Activated CD4-positive, alpha-beta T cell treated with anti-CD3 and anti-CD28 coated beads, Interleukin-10, Interleukin-2, amounts not matched to agents 100 ng/mL and 50 ng/mL, durations not matched to agents 16 hours and 8 hours (primary cell): ENCODE results near the gene PRADC1.

Source experiments
- DNase-seq: peaks from one replicate; pipeline ENCODE4 v3.0.0-alpha.2; 2020

PRADC1 gene

GRCh38 chr2:73233932-73234832 is 1.1 kb upstream of the PRADC1 start, which contains the start of gene CCT7:
Gene CCT7 (plus strand): TSS chr2:73234308. CDS start chr2:73234379, 71 bp downstream.
- peak; percentile 93 for DNase-seq

GRCh38 chr2:73232403-73233153 is 461 bp downstream of the PRADC1 start:
- peak; percentile 42 for DNase-seq

GRCh38 chr2:73228631-73229030 is 4.4 kb downstream of the PRADC1 start:
- DNase-seq, result no peak

GRCh38 chr2:73227086-73227485 is 6.0 kb downstream of the PRADC1 start:
- DNase-seq, result no peak

- no peak for DNase-seq
These were observed 7.3 kb downstream of the PRADC1 start for GRCh38 chr2:73225513-73226360.

- no peak for DNase-seq
These were observed 9.2 kb downstream of the PRADC1 start for GRCh38 chr2:73223821-73224220.

GRCh38 chr2:73218298-73218697 is 14.7 kb downstream of the PRADC1 start:
- DNase-seq, result no peak

- no peak for DNase-seq
These were observed 15.2 kb downstream of the PRADC1 start for GRCh38 chr2:73217826-73218225.

GRCh38 chr2:73217160-73217559 is 15.9 kb downstream of the PRADC1 start:
- DNase-seq, result no peak

- no peak for DNase-seq
These were observed 17.8 kb downstream of the PRADC1 start for GRCh38 chr2:73215254-73215653.

- peak; percentile 94 for DNase-seq
These were observed 18.7 kb downstream of the PRADC1 start, which contains the start of gene SMYD5 for GRCh38 chr2:73214120-73215035. Gene SMYD5 (plus strand): TSS chr2:73214245. CDS start chr2:73214267, 22 bp downstream.

- DNase-seq, result peak; percentile 81
These were observed 20.4 kb downstream of the PRADC1 start for GRCh38 chr2:73212448-73213176.

- no peak for DNase-seq
These were observed 21.0 kb downstream of the PRADC1 start for GRCh38 chr2:73212098-73212447.

- DNase-seq, result no peak
These were observed 22.3 kb downstream of the PRADC1 start for GRCh38 chr2:73210696-73211095.

- DNase-seq, result no peak
These were observed 23.0 kb downstream of the PRADC1 start for GRCh38 chr2:73210019-73210418.

GRCh38 chr2:73208258-73208657 is 24.8 kb downstream of the PRADC1 start:
- DNase-seq, result no peak

- no peak for DNase-seq
These were observed 27.4 kb downstream of the PRADC1 start for GRCh38 chr2:73205611-73206010.

- no peak for DNase-seq
These were observed 29.9 kb downstream of the PRADC1 start for GRCh38 chr2:73203055-73203681.

GRCh38 chr2:73202156-73203054 is 30.6 kb downstream of the PRADC1 start, which contains the start of gene NOTO:
Gene NOTO (plus strand): TSS chr2:73202574. CDS start chr2:73202667, 93 bp downstream.
- DNase-seq, result no peak
